GM19193 (cell line): Measurements from ENCODE around the gene AK1.

Source experiments
- POLR2A ChIP-seq: IDR thresholded peaks from 4 replicates; pipeline ENCODE4 v1.6.1; 2011; ENCODE audit not compliant: insufficient read depth, insufficient read length; ENCODE audit errors: extremely low read depth

The AK1 gene

DNA sequence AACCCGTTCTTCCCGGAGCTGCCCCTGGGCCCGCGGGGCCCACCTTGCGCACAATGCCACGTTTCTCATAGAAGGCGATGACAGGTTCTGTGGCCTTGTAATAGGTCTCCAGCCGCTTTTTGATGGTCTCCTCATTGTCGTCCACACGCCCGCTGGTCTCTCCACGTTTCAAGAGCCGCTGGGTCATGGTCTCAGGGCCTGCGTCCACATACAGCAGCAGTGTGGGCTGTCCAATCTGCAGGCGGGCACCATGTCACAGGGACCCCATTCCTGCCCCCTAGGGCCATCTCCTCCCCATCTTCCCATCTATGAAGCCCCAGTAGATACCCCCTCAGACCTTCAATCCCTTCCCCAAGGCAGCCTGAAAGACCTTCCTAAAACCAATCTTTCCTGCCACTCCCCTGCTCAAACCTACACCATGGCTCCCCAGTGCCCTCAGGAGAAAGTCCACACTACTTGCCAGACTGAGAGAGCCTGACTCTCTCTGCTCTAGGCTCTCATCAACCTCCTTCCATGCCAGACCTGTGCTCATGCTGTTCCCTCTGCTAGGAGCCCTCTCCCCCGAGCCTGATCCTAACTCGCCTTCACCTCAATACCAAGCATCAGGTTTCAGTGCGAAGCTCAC, 9.1 kb downstream of the AK1 start:
- no peak for TF ChIP-seq POLR2A

DNA sequence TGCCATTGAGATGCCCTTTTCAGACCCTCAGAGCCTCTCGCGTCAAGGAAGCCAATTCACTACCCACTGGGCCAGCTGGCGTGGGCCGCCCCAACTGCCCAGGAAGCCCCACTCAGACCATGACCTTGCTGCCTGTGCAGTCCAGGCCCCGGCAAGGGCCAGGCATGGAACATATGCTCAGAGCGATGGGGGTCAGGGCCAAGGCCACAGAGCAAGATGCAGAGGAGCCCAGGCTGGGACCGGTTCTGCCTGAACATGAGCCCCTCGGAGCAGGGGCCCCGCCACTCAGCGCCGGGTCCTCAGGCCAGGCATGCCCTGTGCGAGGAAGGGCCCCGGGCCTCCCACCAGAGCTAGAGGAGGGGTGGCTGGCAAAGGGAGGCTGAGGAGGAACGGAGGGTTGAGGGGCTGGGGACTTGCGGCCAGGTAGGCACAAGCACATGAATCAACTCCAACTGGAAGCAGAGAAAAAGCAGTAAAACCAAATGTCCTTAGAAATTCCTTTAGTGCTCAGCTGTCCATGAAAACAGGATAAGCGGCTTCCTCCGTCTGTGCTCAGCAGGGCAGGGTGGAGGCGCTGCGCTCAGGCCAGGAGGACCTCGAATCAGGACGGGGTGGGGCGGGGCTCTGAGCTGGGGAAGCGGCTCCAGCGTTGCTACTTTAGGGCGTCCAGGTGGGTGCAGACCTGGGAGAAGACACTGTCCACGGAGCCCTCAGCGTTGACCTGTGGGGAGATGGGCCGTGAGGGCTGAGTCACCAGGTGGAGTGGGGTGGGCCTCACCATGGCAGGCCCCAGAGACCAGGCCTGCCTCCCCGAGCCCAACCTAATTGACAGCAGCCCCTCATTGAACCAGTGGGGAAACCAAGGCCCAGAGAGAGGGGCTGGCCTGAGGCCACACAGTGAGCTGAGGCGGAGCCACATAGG, 9.9 kb downstream of the AK1 start:
- TF ChIP-seq POLR2A, result no peak

GRCh38 chr9:127866535-127866934, 10.9 kb downstream of the AK1 start:
- no peak for TF ChIP-seq POLR2A

DNA sequence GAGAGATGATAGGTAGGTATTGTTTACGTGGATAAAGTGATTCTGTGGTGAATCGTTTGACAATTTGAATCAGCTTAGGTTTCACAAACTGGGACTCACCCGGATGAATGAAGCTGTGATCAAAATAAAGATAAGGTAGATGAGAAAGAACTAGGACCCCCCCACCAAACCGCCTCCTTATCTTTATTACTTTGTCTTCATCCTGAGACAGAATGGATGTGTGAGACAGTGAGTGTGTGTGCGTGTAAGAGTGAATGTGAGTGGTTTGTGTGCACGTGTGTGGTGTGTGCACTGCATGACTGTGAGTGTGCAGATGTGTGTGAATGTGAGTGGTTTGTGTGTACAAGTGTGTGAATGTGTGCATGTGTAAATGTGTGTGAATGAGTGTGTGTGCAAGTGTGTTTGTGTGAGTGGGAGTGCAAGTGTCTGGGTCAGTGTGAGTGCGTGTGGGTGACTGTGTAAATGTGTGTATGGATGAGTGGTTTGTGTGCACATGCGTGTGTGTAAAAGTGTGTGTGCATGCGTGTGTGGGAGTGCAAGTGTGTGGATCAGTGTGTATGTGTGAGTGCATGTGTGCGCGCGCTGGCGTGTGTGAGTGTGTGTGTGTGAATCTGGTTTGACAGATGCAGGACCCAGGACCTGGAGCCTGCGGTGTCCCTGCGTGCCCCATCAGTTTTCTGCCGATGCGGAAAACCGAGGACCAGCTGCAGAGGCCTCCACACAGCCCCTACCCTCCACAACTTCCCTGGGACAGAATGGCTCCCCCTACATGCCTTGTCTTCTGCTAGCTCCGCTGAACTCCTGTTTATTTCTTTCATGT, 11.6 kb downstream of the AK1 start:
- TF ChIP-seq POLR2A, result no peak

GRCh38 chr9:127863191-127863621, 14.3 kb downstream of the AK1 start:
- TF ChIP-seq POLR2A, result no peak

DNA sequence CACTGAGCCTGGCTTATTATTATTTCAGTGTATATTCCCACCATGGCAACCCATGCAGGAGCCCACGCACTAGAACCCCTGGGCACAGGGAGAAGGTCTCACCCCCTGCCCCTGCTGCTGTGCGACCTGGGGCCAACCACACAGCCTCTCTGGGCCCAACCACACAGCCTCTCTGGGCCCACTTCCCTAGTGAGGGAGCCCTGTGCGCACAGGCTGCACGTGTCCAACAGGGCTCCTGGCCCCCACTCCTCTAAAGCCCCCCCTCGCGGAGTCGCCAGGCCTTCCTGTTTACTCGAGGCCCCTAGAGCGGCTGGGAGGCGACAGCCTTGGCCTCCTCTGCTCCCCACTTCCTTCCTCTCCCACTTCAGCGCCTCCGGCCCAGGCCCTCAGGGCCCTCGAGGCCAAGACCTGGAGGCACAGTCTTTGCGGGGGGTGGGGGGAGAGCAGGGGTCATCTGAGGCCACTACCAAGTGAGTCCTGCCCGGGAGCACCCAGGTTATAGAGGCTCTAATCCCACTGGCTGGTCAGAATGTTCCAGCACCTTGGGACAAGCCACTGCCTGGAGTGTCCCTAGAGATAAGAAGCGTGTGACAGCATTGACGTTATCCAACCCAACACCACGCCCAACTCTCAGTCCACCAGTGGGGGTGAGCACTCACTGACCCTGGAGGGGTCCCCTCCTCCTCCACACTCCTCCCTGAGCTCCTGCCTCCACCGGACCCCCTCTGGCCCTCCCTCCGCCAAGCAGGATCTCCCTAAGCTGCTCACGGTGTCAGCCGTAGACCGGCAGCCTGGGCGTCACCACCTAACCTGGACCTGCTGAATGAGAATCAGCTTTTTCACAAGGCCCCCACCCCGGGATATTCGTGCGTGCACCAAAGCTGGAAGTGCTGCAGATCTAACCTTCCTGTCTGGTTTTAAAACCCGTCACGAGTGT, 15.1 kb downstream of the AK1 start:
- TF ChIP-seq POLR2A, result no peak

- TF ChIP-seq POLR2A, result no peak
Measured at GRCh38 chr9:127860779-127861178, 16.7 kb downstream of the AK1 start.

- no peak for TF ChIP-seq POLR2A
Measured at GRCh38 chr9:127860260-127860659, 17.2 kb downstream of the AK1 start.

GRCh38 chr9:127858041-127858512, 19.4 kb downstream of the AK1 start:
- TF ChIP-seq POLR2A, result no peak

- no peak for TF ChIP-seq POLR2A
Measured at GRCh38 chr9:127857278-127857677, 20.2 kb downstream of the AK1 start.

DNA sequence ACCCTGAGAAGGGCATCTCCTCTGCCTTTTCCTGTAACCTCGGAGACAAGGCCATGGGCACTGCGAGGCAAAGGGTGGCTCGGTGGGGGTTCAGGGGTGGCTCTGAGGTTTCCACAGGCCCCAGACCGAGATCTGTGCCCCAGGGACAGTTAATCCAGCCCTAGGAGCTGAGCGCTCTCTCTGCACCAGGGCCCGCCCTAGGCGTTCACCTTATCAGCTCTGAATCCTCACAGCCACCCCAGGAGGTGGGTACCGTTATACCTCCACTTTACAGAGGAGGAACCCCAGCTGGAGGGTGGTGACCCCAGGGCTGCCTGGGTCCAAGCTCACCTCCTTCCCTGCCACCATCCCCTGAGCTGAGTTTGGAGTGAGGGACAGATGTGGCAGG, 20.8 kb downstream of the AK1 start:
- TF ChIP-seq POLR2A, result no peak

GRCh38 chr9:127856094-127856728, 21.3 kb downstream of the AK1 start:
- TF ChIP-seq POLR2A, result no peak

GRCh38 chr9:127855522-127855921, 22.0 kb downstream of the AK1 start:
- no peak for TF ChIP-seq POLR2A

GRCh38 chr9:127854960-127855359, 22.5 kb downstream of the AK1 start:
- TF ChIP-seq POLR2A, result no peak
